Measurements from ENCODE around the gene SUSD3. TPM values are rescaled to one million over a fixed set of nuclear protein-coding genes. Genes with fewer than 3 reads are reported as not detected.

SUSD3 gene
- total and polyA plus RNA-seq, 2 of the 4 experiments (the other 2 are of a cell fraction) = 0.54 to 1.5 TPM

GRCh38 chr9:93091453-93092081 lies 33.1 kb downstream of the SUSD3 start:
- no peak for ATAC-seq (ENCODE audit: low read depth)

More at GRCh38 chr9:93091453-93092081, 33.1 kb downstream of the SUSD3 start:
- intact Hi-C loops (cut with micrococcal nuclease) (loop anchor here (10.0 kb wide), 1 partner anchor 363 kb away; the partner anchor contains the start of genes FAM120A and FAM120AOS), dilution Hi-C loops (cut with HindIII; ENCODE audit: low sequenced_read_pairs, unreplicated experiment) (no loop called here), in situ Hi-C loops (cut with MboI; ENCODE audit: low sequenced_read_pairs) (no loop called here)
- H2AFZ ChIP-seq (replicated peaks; ENCODE audit: low read length, poor library complexity) = peak overlapping the region; percentile 76
- no peak overlapping the region for H3K4ac ChIP-seq (ENCODE audit: low read depth, low read length)
- no peaks in the 10 kb centered on the region for H3K36me3 ChIP-seq (ENCODE audit: control insufficient read depth, insufficient read depth, low read length)
- ChIA-PET POLR2A (ENCODE audit: unreplicated experiment) (no interaction called here), CTCF (no interaction called here)
- H2AK9ac ChIP-seq (replicated peaks; ENCODE audit: low read depth, low read length, poor library complexity) = peak overlapping the region; percentile 88
- H2BK5ac ChIP-seq (ENCODE audit: low read depth, low read length, poor library complexity, severe bottlenecking) = peak overlapping the region; percentile 86
- no peak overlapping the region for H2BK120ac ChIP-seq (ENCODE audit: low read depth, low read length)
- peaks cover 19% of the 10 kb centered on the region for H3K9me3 ChIP-seq (ENCODE audit: control insufficient read depth, insufficient read depth, low read length)
- WGBS, 2 experiments (ENCODE audit: extremely low coverage in 2 of 2, insufficient read length in 1 of 2) = 60% methylated on average over 1 of the region's 3 CpGs; no CpG with 5 or more reads in 1 of the 2 experiments
- no peak overlapping the region for H3K23ac ChIP-seq (ENCODE audit: low read depth, low read length)
- no peak overlapping the region for H3K4me2 ChIP-seq (ENCODE audit: low read depth, low read length)
- H4K5ac ChIP-seq (ENCODE audit: low read depth, low read length) = no peak overlapping the region
- no peak for TF ChIP-seq BHLHE40 (IDR thresholded peaks at IDR 0.05; ENCODE audit: low read depth, low read length)
- TF ChIP-seq FOS (IDR thresholded peaks at IDR 0.05; ENCODE audit: low read depth, low read length) = peak; percentile 75
- no peaks in the 10 kb centered on the region for H4K20me1 ChIP-seq (ENCODE audit: insufficient read depth, low read length)
- no peak overlapping the region for H2BK15ac ChIP-seq (ENCODE audit: low read depth, low read length)
- H3K27ac ChIP-seq (ENCODE audit: insufficient read depth, low read length) = no peak overlapping the region
- DNase-seq = peak; percentile 90
- peak overlapping the region in 1 of 2 experiments; percentile 26; a peak in 1 of 4 replicates for H4K8ac ChIP-seq (ENCODE audit: low read depth in 2 of 2, low read length in 2 of 2)
- H2AK5ac ChIP-seq (ENCODE audit: low read depth, low read length) = no peak overlapping the region
- no peak overlapping the region for H3K4me3 ChIP-seq (ENCODE audit: insufficient read depth, low read depth, low read length)
- no peaks in the 10 kb centered on the region for H3K27me3 ChIP-seq (ENCODE audit: control insufficient read depth, insufficient read depth, low read length)
- no peak overlapping the region for H3K56ac ChIP-seq (ENCODE audit: extremely low read depth, insufficient read depth, low read length)
- no peak overlapping the region for H4K91ac ChIP-seq (ENCODE audit: insufficient read depth, low read depth, low read length)
- no peak overlapping the region; the same call in 1 of the 2 replicates for H3K18ac ChIP-seq (ENCODE audit: low read depth, low read length)
- H3K4me1 ChIP-seq (ENCODE audit: control insufficient read depth, insufficient read depth, low read length) = peaks cover 7% of the 10 kb centered on the region; the same call in 1 of the 2 replicates
- no peak overlapping the region for H2BK20ac ChIP-seq (ENCODE audit: low read depth, low read length)
- H3K9ac ChIP-seq (ENCODE audit: low read depth, low read length) = no peak overlapping the region
- no TSS peak for BruUV-seq (replicated peaks)
- H3K9me1 ChIP-seq (ENCODE audit: insufficient read depth, low read length) = no peaks in the 10 kb centered on the region; the same call in 1 of the 2 replicates
- no peak overlapping the region for H3K14ac ChIP-seq (replicated peaks; ENCODE audit: low read depth, low read length)
- H3K79me1 ChIP-seq (ENCODE audit: low read depth in 1 of 2, low read length in 2 of 2) = peaks cover 2% of the 10 kb centered on the region in 2 experiments; a peak in 2 of 4 replicates
